WTC11 (cell line): ENCODE measurements around the gene MAP1A. TPM values are rescaled to one million over a fixed set of nuclear protein-coding genes. Genes with fewer than 3 reads are reported as not detected.
"Not testable (repeated sequence)": the region's sequence is repeated elsewhere in the genome, so short reads cannot be mapped to it uniquely, and the experiment has no call there.

Experiments
- ATAC-seq: fragments of 200-7000 bp; cut with Tn5 transposase; 2 replicates; pipeline ENCODE4 v1.10.0; 2021; ENCODE audit warnings: mild to moderate bottlenecking, moderate library complexity
- CTCF ChIA-PET: fragments of 300-600 bp; sonication (Branson Sonifier 250); formaldehyde crosslinking; loops from one replicate; lab custom pipeline; 2021; ENCODE audit warnings: antibody characterized with exemption; lab: Charles Lee
- POLR2A ChIA-PET: fragments of 350-600 bp; sonication (Branson Sonifier 250); formaldehyde crosslinking; loops from one replicate; lab custom pipeline; 2021; ENCODE audit warnings: antibody characterized with exemption; lab: Charles Lee
- DNase-seq: peaks from one replicate; pipeline ENCODE4 v3.0.0; 2021; ENCODE audit warnings: low spot score
- H3K27ac Mint-ChIP-seq: 2 replicates; pipeline ENCODE4 v1.8.0; 2021; ENCODE audit warnings: mixed read lengths
- H3K27me3 Mint-ChIP-seq: 2 replicates; pipeline ENCODE4 v1.8.0; 2021; ENCODE audit warnings: low read depth, mild to moderate bottlenecking, moderate library complexity, mixed read lengths
- H3K36me3 Mint-ChIP-seq: 2 replicates; pipeline ENCODE4 v1.8.0; 2021; ENCODE audit warnings: mixed read lengths
- H3K4me1 Mint-ChIP-seq: 2 replicates; pipeline ENCODE4 v1.8.0; 2022; ENCODE audit warnings: mixed read lengths
- H3K4me3 Mint-ChIP-seq: 2 replicates; pipeline ENCODE4 v1.8.0; 2021; ENCODE audit warnings: mild to moderate bottlenecking, moderate library complexity, mixed read lengths
- H3K9me3 Mint-ChIP-seq: 2 replicates; pipeline ENCODE4 v1.8.0; 2021; ENCODE audit warnings: mixed read lengths
- ARID4B ChIP-seq: sonication (generic); formaldehyde crosslinking; IDR thresholded peaks from 2 replicates; pipeline ENCODE4 v1.8.0; 2023; ENCODE audit warnings: missing genetic modification reagents, mild to moderate bottlenecking, borderline replicate concordance
- CBFB ChIP-seq: sonication (generic); formaldehyde crosslinking; IDR thresholded peaks from 2 replicates; pipeline ENCODE4 v1.8.1; 2022; ENCODE audit warnings: mild to moderate bottlenecking, low read depth, missing genetic modification reagents
- E2F1 ChIP-seq: sonication (generic); formaldehyde crosslinking; IDR thresholded peaks from 2 replicates; pipeline ENCODE4 v1.8.0; 2022; ENCODE audit warnings: mild to moderate bottlenecking, missing genetic modification reagents
- FOXJ3 ChIP-seq: sonication (generic); formaldehyde crosslinking; IDR thresholded peaks from 2 replicates; pipeline ENCODE4 v1.9.0; 2021; ENCODE audit warnings: missing genetic modification reagents, mild to moderate bottlenecking, borderline replicate concordance
- SP1 ChIP-seq: sonication (generic); formaldehyde crosslinking; conservative IDR thresholded peaks from 2 replicates; pipeline ENCODE4 v1.8.1; 2022; ENCODE audit warnings: missing genetic modification reagents
- TEAD4 ChIP-seq: sonication (generic); formaldehyde crosslinking; IDR thresholded peaks from 2 replicates; pipeline ENCODE4 v1.8.0; 2022; ENCODE audit warnings: mild to moderate bottlenecking, missing genetic modification reagents
- ZNF532 ChIP-seq: fragments of 250-450 bp; sonication (Bioruptor Pico); IDR thresholded peaks from 2 replicates; pipeline ENCODE4 v1.9.0; 2021; ENCODE audit warnings: mild to moderate bottlenecking, borderline replicate concordance
- total RNA-seq: library from RNA; stranded (reverse); gene quantifications from 3 replicates; pipeline ENCODE4 v1.2.3, GENCODE V29; 2021
- TF ChIP-seq, protein P1 (sequence below): sonication (generic); formaldehyde crosslinking; IDR thresholded peaks from 2 replicates; pipeline ENCODE4 v1.8.1; 2023; ENCODE audit warnings: mild to moderate bottlenecking, missing genetic modification reagents, borderline replicate concordance

The MAP1A gene
- total RNA-seq, 1 experiment from 2014 or later: 2.2 TPM

DNA sequence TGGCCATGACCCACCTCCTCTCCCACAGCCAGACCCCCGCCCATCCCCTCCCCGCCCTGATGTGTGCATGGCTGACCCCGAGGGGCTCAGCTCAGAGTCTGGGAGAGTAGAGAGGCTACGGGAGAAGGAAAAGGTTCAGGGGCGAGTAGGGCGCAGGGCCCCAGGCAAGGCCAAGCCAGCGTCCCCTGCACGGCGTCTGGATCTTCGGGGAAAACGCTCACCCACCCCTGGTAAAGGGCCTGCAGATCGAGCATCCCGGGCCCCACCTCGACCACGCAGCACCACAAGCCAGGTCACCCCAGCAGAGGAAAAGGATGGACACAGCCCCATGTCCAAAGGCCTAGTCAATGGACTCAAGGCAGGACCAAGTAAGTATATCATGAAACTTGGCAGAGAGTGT lies 11.7 kb downstream of the MAP1A start (continued):
- TF ChIP-seq ARID4B (no peak), SP1 (CRISPR knock-in tag) (no peak), FOXJ3 (CRISPR knock-in tag) (no peak), TEAD4 (CRISPR knock-in tag) (no peak)
- TF ChIP-seq, all 79 proteins: peak for 0

- H3K36me3 Mint-ChIP-seq: no peaks in the 10 kb centered on the region
- no peak for TF ChIP-seq CBFB (CRISPR knock-in tag)
- CTCF ChIA-PET: interaction anchor here (0.6 to 2.2 kb wide), 2 partner anchors 15 to 16 kb away, joined by 5 to 10 read pairs; no protein-coding TSS in a partner anchor
- POLR2A ChIA-PET: no interaction called here
- H3K4me1 Mint-ChIP-seq: peaks cover 21% of the 10 kb centered on the region
- no peak for ATAC-seq
- H3K27me3 Mint-ChIP-seq: no peaks in the 10 kb centered on the region; the same call in 1 of the 2 replicates
- no peak for DNase-seq
- no peaks in the 10 kb centered on the region for H3K9me3 Mint-ChIP-seq
- H3K4me3 Mint-ChIP-seq: no peak overlapping the region
- H3K27ac Mint-ChIP-seq: no peak overlapping the region
These were observed 12.4 kb downstream of the MAP1A start for GRCh38 chr15:43529587-43530345.

DNA sequence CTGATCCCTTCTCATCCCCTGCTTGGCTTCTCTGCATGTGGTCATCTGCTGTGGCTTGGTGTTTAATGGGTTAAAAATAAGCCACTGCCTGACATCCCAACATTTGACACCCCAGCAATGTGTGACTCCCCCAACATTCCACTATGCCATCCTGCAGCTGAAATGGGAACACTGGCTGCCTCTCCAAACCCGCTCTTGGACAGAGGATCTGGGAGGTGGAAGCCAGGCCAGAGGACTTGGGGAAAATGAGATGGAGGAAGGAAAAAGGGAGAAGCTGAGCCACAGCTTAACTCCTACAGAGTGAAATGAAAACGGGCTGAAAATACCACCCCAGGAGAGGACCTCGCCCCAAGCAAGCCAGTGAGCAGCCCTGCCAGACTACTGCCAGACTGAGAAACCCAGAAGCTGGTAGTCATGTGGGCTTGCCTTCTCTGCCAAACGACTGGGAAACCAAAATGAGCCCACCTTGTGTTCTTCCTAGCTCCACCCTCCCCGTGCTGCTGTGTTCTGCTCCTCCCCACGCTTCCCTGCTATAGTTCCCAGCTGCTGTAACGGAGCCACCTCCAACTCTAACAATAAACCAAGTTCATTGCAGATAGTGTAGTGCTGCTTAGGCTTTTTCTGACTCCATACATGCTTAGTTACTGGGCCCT lies 13.7 kb downstream of the MAP1A start:
- ChIA-PET CTCF (interaction anchor here (0.9 to 2.2 kb wide), 4 partner anchors 8 to 155 kb away, joined by 3 to 10 read pairs (median 4); no protein-coding TSS in a partner anchor), POLR2A (interaction anchor here (0.5 to 1.1 kb wide), 2 partner anchors 16 to 752 kb away, joined by 3 read pairs; no protein-coding TSS in a partner anchor)
- H3K27ac Mint-ChIP-seq: no peak overlapping the region
- H3K27me3 Mint-ChIP-seq: no peaks in the 10 kb centered on the region; the same call in 1 of the 2 replicates
- H3K9me3 Mint-ChIP-seq: no peaks in the 10 kb centered on the region
- no peaks in the 10 kb centered on the region; the same call in 1 of the 2 replicates for H3K36me3 Mint-ChIP-seq
- ATAC-seq: peak; percentile 72
- peaks cover 21% of the 10 kb centered on the region for H3K4me1 Mint-ChIP-seq
- TF ChIP-seq CBFB (CRISPR knock-in tag): no peak
- no peak for DNase-seq
- H3K4me3 Mint-ChIP-seq: no peak overlapping the region

GRCh38 chr15:43532826-43533225 lies 15.4 kb downstream of the MAP1A start:
- H3K9me3 Mint-ChIP-seq, H3K4me3 Mint-ChIP-seq, H3K27ac Mint-ChIP-seq, POLR2A ChIA-PET, ATAC-seq, H3K27me3 Mint-ChIP-seq, CTCF ChIA-PET, DNase-seq, H3K36me3 Mint-ChIP-seq: not testable (repeated sequence)
- peaks cover 21% of the 10 kb centered on the region for H3K4me1 Mint-ChIP-seq

- Mint-ChIP-seq H3K9me3 (no peaks in the 10 kb centered on the region), H3K4me3 (no peak overlapping the region), H3K36me3 (no peaks in the 10 kb centered on the region; the same call in 1 of the 2 replicates), H3K4me1 (peaks cover 21% of the 10 kb centered on the region), H3K27ac (no peak overlapping the region), H3K27me3 (no peaks in the 10 kb centered on the region; the same call in 1 of the 2 replicates)
- ChIA-PET POLR2A (interaction anchor here (0.6 kb wide), 1 partner anchor 178 kb away, joined by 5 read pairs; no protein-coding TSS in a partner anchor), CTCF (no interaction called here)
- no peak for ATAC-seq
- no peak for DNase-seq
- no peak for TF ChIP-seq E2F1 (CRISPR knock-in tag)
- TF ChIP-seq, protein P1, sequence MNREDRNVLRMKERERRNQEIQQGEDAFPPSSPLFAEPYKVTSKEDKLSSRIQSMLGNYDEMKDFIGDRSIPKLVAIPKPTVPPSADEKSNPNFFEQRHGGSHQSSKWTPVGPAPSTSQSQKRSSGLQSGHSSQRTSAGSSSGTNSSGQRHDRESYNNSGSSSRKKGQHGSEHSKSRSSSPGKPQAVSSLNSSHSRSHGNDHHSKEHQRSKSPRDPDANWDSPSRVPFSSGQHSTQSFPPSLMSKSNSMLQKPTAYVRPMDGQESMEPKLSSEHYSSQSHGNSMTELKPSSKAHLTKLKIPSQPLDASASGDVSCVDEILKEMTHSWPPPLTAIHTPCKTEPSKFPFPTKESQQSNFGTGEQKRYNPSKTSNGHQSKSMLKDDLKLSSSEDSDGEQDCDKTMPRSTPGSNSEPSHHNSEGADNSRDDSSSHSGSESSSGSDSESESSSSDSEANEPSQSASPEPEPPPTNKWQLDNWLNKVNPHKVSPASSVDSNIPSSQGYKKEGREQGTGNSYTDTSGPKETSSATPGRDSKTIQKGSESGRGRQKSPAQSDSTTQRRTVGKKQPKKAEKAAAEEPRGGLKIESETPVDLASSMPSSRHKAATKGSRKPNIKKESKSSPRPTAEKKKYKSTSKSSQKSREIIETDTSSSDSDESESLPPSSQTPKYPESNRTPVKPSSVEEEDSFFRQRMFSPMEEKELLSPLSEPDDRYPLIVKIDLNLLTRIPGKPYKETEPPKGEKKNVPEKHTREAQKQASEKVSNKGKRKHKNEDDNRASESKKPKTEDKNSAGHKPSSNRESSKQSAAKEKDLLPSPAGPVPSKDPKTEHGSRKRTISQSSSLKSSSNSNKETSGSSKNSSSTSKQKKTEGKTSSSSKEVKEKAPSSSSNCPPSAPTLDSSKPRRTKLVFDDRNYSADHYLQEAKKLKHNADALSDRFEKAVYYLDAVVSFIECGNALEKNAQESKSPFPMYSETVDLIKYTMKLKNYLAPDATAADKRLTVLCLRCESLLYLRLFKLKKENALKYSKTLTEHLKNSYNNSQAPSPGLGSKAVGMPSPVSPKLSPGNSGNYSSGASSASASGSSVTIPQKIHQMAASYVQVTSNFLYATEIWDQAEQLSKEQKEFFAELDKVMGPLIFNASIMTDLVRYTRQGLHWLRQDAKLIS (CRISPR knock-in tag): no peak
- no peak for TF ChIP-seq ZNF532 (CRISPR knock-in tag)
These were observed 17.5 kb downstream of the MAP1A start for GRCh38 chr15:43534897-43535296.
